SIG-M5 treated with dmso at 0.1 percent for 504 hours (cell line): ENCODE data around the gene IRF1.

Experiments used
- DNase-seq: peaks from one replicate; lab custom pipeline; 2025; ENCODE audit not compliant: unreplicated experiment; lab: John Stamatoyannopoulos, UW

IRF1 gene

DNA sequence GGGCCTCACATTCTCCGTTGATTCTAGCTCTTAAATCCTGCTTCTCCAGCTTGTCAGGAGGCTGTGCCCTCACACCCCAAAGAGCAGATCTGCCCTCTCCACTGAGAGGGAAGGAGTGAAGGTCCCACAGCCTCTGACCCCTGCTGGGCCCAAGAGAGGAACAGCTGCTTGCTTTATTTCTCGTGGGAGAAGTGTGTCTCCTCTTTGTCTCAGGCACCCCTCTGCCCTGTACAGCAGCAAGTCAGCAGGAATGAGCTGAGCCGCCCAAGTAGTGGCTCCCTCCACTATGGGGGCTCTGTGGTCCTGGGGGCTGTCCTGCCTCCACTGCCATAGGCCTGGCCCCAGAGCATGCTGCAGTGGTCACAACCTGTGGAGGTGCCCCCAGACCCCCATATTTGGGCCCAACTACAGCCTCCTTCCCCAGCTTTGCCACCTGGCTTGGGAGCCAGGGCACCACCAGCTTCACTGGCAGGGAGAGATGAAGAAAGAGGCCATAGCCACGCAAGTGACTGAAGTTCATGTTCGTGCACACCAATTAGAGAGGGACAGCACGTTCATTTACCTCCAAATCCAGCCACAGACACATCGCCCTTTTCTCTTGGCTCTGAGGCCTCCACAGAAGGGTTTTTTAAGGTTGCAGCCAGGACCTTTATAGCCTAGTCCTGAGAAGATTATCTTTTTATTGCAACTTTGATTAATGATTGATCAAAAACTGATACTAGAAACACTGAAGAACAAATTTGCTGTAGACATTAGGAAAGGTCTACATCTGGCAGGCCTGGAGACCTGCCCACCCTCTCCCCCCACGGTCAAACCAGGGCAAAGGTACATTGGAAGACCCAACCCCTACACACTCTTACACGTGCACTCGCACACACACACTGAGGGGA is 27.5 kb downstream of the IRF1 start:
- no peak for DNase-seq

DNA sequence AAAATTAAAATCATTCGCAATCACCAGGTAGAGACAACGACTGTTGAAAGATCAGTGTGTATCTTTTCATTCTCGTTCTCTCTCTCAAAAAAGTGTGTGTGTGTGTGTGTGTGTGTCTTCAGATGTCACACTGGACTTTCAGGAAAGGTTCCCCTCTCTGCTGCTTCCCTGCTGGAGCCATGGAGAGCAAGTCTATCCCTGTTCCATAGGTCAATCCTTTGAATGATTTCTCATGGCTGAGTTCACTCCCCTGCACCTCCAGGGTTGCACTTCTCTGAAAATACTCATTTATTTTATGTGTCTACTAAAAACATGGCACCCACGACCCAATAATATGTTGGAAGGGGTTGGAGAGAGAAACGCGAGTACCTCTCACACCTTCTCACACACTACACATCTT is 28.2 kb downstream of the IRF1 start:
- DNase-seq = no peak

DNA sequence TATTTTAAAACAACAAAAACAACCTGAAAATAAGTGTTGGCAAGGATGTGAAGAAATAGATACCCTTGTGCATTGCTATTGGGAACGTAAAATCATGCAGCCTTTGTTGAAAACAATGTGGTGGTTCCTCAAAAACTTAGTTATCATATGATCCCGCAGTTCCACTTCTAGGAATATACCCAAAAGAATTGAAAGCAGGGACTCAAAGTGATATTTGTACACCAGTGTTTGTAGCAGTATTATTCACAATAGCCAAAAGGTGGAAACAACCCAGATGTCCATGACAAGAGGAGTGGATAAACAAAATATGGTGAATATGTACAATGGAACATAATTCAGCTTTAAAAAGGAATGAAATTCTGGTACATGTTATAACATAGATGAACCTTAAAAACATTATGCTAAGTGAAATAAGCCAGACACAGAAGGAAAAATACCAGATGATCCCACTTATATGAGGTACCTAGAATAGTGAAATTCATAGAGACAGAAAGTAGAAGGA is 29.0 kb downstream of the IRF1 start:
- no peak for DNase-seq

DNA sequence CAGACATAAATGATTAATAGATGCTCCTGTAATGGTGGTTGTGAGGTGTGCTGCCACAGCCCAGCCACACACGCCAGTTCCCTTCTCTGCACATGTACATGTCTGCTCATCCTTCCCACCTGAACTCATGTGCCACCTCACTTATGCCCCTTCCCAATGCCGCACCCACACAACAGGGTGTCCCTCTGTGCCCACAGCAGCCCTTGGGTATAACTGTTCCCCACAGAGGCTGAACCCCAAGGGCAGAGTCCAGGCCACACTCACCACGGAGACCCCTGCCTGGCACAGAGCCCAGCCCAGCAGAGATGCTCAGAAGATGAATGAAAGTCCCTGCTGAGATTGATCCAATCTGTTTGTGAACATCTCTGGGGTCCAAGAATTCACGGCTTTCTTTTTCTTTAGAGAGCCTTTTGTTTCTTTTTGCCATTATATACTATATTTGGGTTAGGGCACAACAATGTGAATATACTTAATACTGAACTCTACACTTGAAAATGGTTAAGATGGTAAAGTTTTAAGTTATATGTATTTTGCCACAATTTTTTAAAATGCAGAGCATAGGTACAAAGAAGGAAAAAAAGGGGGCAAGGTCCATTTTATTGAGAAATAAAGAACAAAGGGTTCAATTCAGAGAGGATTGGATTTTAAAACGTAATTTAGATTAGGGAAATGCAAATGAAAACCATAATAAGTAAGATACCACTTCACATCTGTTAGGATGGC is 29.6 kb downstream of the IRF1 start:
- no peak for DNase-seq

DNA sequence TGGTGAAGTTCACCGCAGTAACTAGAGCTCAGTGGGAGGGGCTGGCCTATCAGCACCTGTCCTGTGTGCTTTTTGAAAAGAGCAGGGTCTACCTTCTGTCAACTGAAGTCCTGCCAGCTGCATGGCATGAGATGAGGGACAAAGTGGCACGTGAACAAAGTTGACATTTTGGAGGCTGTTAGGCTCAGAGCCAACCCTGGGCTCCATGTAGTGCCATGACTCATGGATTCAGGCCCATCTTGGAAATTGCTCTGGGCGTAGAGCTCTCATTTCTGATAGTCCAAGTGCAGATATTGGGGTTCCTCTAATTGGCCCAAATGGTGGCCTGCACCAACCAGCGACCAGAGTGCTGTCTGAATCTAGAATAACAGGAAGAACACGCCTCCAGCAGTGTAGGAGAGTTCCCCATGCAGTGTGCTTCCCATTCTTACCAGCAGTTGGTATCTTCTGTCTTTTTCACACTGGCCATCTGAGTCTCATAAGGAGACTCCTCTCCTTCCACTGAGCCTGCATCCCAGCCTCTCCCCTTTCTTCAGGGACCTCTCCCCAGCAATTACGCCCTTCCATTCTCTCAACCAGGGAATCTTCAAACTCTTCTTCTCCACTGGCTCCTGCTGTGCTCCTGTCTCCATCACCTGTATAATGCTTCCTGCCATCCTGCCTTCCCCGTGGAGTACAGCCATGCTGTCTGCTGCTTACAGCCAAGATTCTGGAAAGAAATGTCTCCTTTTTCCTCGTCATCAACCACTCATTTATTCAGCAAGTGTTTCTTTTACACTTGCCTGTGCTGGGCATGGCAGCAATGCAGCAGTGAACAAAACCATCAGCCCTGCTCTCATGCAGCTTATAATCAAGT is 30.4 kb downstream of the IRF1 start:
- peak; percentile 68 for DNase-seq

DNA sequence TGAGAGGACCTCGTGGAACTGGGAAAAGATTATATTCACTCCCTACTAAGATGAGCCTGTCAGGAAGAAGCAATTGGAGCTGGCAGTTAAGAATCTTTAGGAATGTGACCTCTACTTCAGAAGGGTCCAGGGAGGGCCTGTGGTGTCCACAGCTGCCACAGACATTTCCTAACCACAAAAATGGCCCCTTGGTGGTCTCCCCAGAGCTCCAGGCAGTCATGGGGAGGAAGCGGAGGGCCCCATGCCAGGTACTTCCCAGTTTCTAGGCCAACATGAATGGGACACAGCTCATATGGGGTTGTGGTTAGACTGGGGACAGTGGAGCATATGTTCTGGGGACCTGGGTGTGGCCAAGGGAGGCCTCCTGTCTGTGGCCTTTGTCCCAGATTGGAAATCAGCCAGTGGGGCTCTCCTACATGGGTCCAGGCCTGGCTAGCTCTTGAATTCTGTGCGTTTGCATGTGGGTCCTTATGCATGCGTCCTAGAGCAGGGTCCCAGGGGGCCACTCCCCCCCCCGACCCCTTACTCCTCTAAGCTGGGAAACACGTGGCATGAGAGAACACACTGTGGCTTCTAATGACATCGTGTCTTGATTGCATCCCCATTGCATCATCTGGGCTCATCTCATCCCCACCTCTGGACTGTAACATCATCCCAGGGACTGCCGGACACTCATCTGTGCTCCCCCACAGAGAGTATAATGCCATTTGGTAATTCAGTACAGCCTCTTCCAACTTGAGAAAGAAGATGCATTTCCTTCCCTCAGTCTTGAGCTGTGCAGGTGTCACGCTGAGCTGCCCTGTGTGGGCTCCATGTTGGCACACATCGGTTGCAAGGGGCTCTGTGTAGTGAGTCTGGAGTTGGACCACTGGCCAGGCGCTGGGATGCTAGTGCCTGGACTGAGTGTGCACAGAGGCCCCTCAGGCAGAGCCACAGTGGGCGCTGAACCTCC is 31.3 kb downstream of the IRF1 start:
- peak; percentile 73 for DNase-seq

DNA sequence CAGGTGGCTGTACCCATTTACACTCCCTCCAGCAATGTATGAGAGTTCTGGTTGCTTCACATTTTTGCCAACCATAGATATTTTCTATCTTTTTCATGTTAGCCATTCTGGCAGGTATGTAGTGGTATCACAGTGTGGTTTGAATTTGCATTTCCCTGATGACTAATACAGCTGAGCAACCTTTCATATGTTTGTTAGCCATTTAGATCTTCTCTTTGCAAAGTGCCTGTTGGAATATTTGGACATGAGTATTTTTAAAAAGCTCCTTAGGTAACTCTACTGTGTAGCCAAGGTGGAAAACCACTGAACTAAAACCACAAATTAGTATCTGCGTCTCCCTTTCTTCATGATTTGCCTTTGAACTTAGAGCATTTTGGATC is 31.9 kb downstream of the IRF1 start:
- DNase-seq = peak; percentile 20

DNA sequence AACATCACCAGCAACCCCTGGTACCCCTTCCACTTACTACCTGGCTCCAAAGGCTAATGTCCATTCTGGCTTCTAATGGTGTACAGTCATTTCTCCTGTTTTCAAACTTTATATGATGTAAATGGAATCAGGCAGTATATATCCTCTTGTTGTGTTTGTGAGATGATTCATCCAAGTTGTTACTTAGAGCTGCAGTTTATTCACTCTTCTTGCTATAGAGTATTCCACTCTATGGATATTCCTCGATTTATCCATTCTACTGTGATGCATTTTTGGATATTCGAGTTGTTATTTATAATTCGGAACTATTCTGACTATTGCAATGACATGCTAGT is 32.4 kb downstream of the IRF1 start:
- DNase-seq = no peak

DNA sequence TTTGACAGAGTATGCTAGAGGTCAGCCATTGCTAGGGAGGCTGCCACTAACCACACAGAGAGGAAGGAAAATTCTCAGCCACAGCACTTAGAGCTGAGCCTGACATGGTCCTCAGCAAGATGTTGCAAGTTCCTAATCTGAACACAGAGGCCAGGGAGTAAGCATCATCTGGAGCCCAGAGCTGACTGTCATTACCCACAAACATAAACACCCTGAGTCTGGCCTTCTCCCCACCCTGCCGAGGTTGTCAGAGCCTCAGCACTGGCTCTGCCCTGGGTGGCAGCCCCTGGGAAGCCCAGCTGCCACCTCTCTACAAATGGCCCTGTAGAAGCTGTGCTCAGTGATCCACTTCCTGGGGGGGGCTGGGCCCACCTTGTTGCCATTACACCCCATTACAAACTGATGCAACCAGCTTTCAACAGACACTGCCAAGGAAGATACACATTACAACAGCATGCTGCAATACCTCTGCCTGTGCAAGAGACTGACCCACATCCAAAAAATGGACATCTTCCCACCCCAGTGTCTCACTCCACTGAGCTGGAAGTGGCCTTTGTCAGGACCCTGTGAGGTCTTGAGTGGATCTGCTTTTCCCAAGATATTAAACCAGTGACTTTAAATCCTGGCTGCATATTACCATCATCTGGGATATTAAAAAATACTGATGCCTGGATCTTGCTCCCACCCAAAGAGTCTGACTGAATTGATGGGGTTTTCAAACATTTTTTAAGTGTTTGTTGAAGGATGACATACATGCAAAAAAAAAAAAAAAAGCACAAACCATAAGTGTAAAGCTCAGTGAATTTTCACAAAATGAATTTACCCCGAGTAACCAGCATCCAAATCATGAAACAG is 33.0 kb downstream of the IRF1 start:
- peak; percentile 95 for DNase-seq

DNA sequence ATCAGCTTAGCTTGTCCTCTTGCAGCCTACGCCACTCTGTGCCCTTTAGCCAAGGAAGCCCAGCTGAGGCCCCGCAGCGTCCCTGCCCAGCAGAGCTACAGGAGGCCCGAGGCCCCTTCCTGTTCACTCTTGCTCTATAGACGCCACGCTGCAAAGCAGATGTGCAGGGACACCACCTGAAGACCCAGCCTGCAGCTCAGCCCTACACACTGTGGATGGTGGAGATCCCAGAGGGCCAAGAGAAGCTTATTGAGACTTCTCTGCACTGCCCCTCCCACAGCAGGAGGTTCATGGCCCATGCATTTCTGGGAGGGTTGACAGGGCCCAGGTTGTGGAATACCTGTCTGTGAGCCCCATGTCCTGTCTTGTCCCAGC is 33.6 kb downstream of the IRF1 start:
- DNase-seq = no peak

DNA sequence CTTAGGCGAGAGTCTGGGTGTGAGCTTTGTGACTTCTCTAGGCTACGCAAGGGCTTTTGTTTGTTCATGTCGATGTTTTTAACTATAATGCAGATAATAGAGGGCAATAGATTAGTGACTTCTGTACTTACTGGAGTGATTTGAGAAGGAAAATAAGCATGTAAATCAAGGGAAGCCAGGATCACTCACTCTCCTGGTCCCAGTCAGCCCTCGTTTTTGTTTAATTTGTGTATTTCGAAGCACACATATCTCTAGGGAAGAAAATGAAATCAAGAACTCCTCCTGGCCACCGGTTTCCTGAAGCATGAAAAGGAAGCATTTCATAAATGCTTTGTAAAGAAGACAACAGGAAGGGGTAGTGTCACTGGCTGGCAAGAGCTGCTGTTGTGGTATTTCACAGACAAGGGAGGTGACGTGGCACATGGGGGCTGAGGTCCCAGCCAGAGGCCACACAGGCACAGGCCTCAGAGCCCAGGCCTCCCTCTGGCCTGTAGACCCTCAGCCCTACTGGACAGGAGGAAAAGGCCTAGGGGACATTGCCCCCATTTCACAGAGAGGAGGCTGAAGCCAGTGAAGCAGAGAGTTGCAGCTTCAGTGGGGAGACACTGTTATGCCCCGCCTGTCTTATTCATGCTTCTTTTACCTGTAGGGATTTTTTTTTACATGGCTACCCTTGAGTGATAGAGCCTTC is 34.1 kb downstream of the IRF1 start:
- peak; percentile 89 for DNase-seq

DNA sequence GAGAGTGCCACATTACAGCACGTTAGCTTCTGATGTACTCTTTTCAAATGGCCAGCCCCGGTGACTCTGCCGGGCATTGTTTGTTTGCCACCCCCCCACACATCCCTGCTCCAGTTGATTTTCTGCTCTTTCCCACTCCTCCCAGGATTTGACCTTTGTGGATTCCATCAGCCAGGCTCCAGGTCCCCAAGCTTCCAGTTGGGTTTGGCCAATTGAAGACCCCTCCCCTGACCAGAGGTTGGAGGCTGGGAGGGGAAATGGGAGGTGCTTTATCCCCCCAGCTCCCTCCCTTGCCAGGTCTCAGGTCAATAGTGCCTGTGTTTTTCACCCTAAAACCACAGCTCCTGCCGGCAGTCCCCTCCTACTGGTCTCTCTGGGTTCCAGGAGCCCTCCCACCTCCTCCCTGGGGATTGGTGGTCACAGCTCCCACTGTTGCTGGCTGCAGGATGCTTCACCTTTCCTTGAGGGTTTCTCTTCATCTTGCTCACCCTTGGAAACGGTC is 34.9 kb downstream of the IRF1 start:
- DNase-seq = no peak

DNA sequence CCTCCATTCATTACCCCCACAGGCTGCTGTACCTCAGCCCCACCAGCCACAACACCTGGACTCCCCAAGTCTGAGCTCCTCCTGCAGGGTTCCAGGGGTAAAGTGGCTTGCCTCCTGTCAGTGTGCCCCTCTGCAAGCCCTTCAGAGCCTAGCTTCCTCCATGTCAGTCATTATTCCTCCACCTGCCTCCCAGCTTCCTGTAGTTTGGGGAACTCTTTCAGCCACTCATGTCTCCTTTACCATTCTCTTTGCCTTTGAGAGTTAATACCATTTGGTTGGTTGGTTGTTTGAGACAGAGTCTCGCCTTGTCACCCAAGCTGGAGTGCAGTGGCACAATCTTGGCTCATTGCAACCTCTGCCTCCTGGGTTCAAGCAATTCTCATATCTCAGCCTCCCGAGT is 36.2 kb downstream of the IRF1 start:
- no peak for DNase-seq

DNA sequence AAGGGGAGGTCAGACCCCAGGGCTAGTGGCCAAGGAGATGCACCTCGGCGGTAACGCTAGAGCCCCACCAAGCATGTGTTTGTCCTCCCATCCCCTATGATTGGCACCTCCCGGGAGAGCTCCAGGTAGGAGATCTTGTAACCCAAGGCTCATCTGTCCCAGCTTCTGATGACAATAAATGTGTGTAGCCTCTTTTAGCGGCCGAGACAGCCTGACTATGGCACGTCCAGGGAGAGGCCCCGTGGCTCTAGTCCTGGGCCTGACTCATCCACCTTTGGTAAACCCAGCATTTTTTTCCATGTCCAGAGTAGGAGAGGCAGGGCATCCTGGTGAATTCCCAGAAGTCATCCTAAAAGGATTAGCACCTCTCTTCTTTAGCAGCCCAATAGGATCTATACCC is 39.2 kb downstream of the IRF1 start:
- DNase-seq = no peak

DNA sequence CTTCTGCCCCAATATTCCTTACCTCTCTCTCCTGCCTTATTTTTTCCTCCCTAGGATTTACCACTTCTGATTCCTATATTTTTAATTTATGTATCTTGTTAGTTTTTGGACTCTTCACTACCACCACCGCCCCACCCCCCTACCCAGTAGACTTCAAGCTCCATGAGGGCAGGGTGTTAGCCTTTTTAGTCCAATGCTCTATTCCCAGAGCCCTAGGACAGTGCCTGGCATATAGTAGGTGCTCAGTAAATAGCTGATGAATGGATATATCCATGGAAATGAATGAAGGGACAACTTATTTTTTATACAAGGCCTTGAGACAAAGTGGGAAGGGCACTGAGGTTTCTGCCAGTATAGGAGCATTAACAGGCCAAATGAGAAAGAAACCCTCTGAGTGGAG is 41.5 kb downstream of the IRF1 start:
- no peak for DNase-seq

DNA sequence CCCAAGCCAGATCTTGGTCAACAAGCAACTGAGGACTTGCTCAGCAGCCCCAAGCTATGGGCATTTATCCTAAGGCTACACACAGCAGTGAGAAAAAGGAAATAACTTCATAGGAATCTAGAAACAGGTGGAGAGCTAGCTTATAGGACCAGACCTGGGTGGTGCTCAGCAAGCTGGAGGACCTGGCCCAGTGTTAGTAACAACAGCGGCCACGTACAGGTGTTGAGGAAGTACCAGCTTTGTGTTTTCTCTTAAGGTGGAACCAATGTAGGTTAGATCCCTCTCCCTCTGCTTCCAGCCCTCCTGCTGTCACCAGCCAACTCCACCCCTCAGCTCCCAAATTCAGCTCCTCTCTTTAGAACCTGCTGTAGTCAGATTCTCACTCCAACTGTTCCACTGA is 43.4 kb downstream of the IRF1 start:
- DNase-seq = no peak

DNA sequence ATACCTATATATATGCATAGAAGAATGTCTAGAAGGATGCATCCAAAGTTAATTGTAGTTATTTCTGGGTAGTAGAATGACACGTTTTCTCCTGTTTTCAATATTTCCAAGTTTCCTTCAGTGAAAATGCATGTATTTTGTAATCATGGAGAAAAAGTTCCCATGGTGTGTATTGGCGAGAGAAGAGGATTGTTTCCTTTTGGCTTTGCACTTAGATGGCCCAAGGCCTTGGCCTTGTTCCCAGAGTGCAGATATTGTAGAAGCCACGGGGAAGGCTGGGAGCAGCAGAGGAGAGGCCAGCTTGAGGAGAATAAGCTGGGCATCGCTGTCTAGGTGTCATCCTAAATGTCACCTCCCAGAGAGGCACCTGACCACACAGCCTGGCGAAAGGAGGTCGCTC is 44.0 kb downstream of the IRF1 start:
- no peak for DNase-seq

DNA sequence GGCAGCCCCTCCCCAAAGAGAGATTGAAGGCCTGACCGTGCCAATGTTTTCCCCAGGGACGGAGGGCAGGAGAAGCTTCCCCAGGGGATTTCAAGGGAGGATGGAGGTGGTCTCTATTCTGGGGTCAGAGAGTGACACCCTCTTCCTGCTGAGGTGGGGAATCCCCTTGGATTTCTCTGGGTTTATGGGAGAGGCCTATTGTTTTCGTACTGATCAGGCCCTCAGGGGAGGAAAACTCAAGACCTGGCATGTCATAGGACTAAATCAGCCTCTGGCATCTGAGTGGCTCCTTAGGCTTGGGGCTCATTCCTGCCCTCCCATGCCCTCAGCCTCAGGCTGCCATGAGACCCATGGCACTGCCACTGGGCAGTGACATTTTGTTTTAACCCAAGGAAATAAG is 44.6 kb downstream of the IRF1 start:
- no peak for DNase-seq

DNA sequence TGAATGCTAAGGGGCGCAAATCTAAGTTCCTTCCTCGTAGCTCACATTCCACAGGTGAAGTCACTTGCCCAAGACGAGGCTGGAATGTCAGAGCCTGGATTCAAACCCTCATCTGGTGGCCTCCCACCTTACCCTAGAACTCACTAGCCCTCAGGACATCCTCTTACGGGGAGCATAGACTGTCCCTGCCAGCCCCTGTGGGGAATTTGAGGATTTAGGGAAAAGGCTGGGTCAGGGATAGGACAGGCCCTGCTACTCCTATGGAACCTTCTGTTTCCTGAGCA is 45.0 kb downstream of the IRF1 start:
- no peak for DNase-seq
